Activated naive CD8-positive, alpha-beta T cell (primary cell): Measurements from ENCODE around the gene KMT2C.
"Not testable (repeated sequence)": the region's sequence is repeated elsewhere in the genome, so short reads cannot be mapped to it uniquely, and the experiment has no call there.

ENCODE experiments used
- H3K27ac Mint-ChIP-seq: one replicate; pipeline ENCODE4 v1.8.0; 2021; ENCODE audit warnings: mixed read lengths
- H3K27me3 Mint-ChIP-seq: one replicate; pipeline ENCODE4 v1.8.0; 2021; ENCODE audit warnings: mixed read lengths
- H3K36me3 Mint-ChIP-seq: one replicate; pipeline ENCODE4 v1.8.0; 2021; ENCODE audit warnings: mixed read lengths
- H3K4me1 Mint-ChIP-seq: one replicate; pipeline ENCODE4 v1.8.0; 2021; ENCODE audit warnings: low read depth, mixed read lengths
- H3K4me3 Mint-ChIP-seq: one replicate; pipeline ENCODE4 v1.8.0; 2021; ENCODE audit warnings: mild to moderate bottlenecking, mixed read lengths
- H3K9me3 Mint-ChIP-seq: one replicate; pipeline ENCODE4 v1.8.0; 2021; ENCODE audit warnings: low read depth, mixed read lengths

Gene KMT2C

GRCh38 chr7:152363798-152364197 lies 72.0 kb downstream of the KMT2C start:
- no peak overlapping the region for H3K4me3 Mint-ChIP-seq
- H3K4me1 Mint-ChIP-seq = peaks cover 59% of the 10 kb centered on the region
- no peaks in the 10 kb centered on the region for H3K27me3 Mint-ChIP-seq
- peaks cover 3% of the 10 kb centered on the region for H3K9me3 Mint-ChIP-seq
- peak overlapping the region; percentile 66 for H3K27ac Mint-ChIP-seq
- H3K36me3 Mint-ChIP-seq = peaks cover 15% of the 10 kb centered on the region

- H3K36me3 Mint-ChIP-seq = peaks cover 12% of the 10 kb centered on the region
- peaks cover 3% of the 10 kb centered on the region for H3K9me3 Mint-ChIP-seq
- peak overlapping the region; percentile 82 for H3K27ac Mint-ChIP-seq
- H3K4me3 Mint-ChIP-seq = no peak overlapping the region
- H3K4me1 Mint-ChIP-seq = peaks cover 50% of the 10 kb centered on the region
- H3K27me3 Mint-ChIP-seq = no peaks in the 10 kb centered on the region
Measured at GRCh38 chr7:152362128-152362926, 73.5 kb downstream of the KMT2C start.

GRCh38 chr7:152355474-152356057 lies 80.2 kb downstream of the KMT2C start:
- H3K36me3 Mint-ChIP-seq = peaks cover 30% of the 10 kb centered on the region
- H3K27ac Mint-ChIP-seq = no peak overlapping the region
- H3K9me3 Mint-ChIP-seq = peaks cover 3% of the 10 kb centered on the region
- H3K27me3 Mint-ChIP-seq = no peaks in the 10 kb centered on the region
- H3K4me3 Mint-ChIP-seq = no peak overlapping the region
- H3K4me1 Mint-ChIP-seq = peaks cover 10% of the 10 kb centered on the region

- Mint-ChIP-seq H3K4me3 (no peak overlapping the region), H3K27ac (no peak overlapping the region), H3K9me3 (peaks cover 3% of the 10 kb centered on the region), H3K27me3 (no peaks in the 10 kb centered on the region), H3K4me1 (peaks cover 9% of the 10 kb centered on the region), H3K36me3 (peaks cover 37% of the 10 kb centered on the region)
Measured at GRCh38 chr7:152354061-152354460, 81.7 kb downstream of the KMT2C start.

- not testable (repeated sequence) for H3K4me3 Mint-ChIP-seq, H3K27me3 Mint-ChIP-seq, H3K27ac Mint-ChIP-seq, H3K4me1 Mint-ChIP-seq, H3K9me3 Mint-ChIP-seq
- peaks cover 44% of the 10 kb centered on the region for H3K36me3 Mint-ChIP-seq
Measured at GRCh38 chr7:152353281-152353680, 82.5 kb downstream of the KMT2C start.

- H3K4me1 Mint-ChIP-seq, H3K27ac Mint-ChIP-seq, H3K27me3 Mint-ChIP-seq, H3K4me3 Mint-ChIP-seq, H3K9me3 Mint-ChIP-seq: not testable (repeated sequence)
- H3K36me3 Mint-ChIP-seq = peaks cover 54% of the 10 kb centered on the region
Measured at GRCh38 chr7:152351747-152352146, 84.1 kb downstream of the KMT2C start.

GRCh38 chr7:152351168-152351567 lies 84.6 kb downstream of the KMT2C start:
- Mint-ChIP-seq H3K4me1 (peaks cover 9% of the 10 kb centered on the region), H3K4me3 (no peak overlapping the region), H3K36me3 (peaks cover 55% of the 10 kb centered on the region), H3K9me3 (peaks cover 7% of the 10 kb centered on the region), H3K27ac (no peak overlapping the region), H3K27me3 (no peaks in the 10 kb centered on the region)

- H3K4me1 Mint-ChIP-seq = peaks cover 22% of the 10 kb centered on the region
- H3K36me3 Mint-ChIP-seq = peaks cover 41% of the 10 kb centered on the region
- no peak overlapping the region for H3K27ac Mint-ChIP-seq
- peaks cover 7% of the 10 kb centered on the region for H3K9me3 Mint-ChIP-seq
- H3K27me3 Mint-ChIP-seq = no peaks in the 10 kb centered on the region
- no peak overlapping the region for H3K4me3 Mint-ChIP-seq
Measured at GRCh38 chr7:152347888-152348287, 87.9 kb downstream of the KMT2C start.

- no peak overlapping the region for H3K4me3 Mint-ChIP-seq
- peaks cover 33% of the 10 kb centered on the region for H3K4me1 Mint-ChIP-seq
- peaks cover 3% of the 10 kb centered on the region for H3K9me3 Mint-ChIP-seq
- H3K27me3 Mint-ChIP-seq = no peaks in the 10 kb centered on the region
- peaks cover 23% of the 10 kb centered on the region for H3K36me3 Mint-ChIP-seq
- no peak overlapping the region for H3K27ac Mint-ChIP-seq
Measured at GRCh38 chr7:152344253-152344652, 91.5 kb downstream of the KMT2C start.

- H3K27ac Mint-ChIP-seq = no peak overlapping the region
- H3K4me3 Mint-ChIP-seq = no peak overlapping the region
- no peaks in the 10 kb centered on the region for H3K9me3 Mint-ChIP-seq
- peaks cover 12% of the 10 kb centered on the region for H3K36me3 Mint-ChIP-seq
- H3K27me3 Mint-ChIP-seq = no peaks in the 10 kb centered on the region
- peaks cover 41% of the 10 kb centered on the region for H3K4me1 Mint-ChIP-seq
Measured at GRCh38 chr7:152342796-152343195, 93.0 kb downstream of the KMT2C start.

- H3K9me3 Mint-ChIP-seq = no peaks in the 10 kb centered on the region
- peak overlapping the region; percentile 18 for H3K27ac Mint-ChIP-seq
- no peak overlapping the region for H3K4me3 Mint-ChIP-seq
- peaks cover 6% of the 10 kb centered on the region for H3K36me3 Mint-ChIP-seq
- no peaks in the 10 kb centered on the region for H3K27me3 Mint-ChIP-seq
- peaks cover 48% of the 10 kb centered on the region for H3K4me1 Mint-ChIP-seq
Measured at GRCh38 chr7:152341914-152342236, 93.9 kb downstream of the KMT2C start.

- no peaks in the 10 kb centered on the region for H3K9me3 Mint-ChIP-seq
- peaks cover 4% of the 10 kb centered on the region for H3K36me3 Mint-ChIP-seq
- no peak overlapping the region for H3K4me3 Mint-ChIP-seq
- no peaks in the 10 kb centered on the region for H3K27me3 Mint-ChIP-seq
- H3K4me1 Mint-ChIP-seq = peaks cover 54% of the 10 kb centered on the region
- no peak overlapping the region for H3K27ac Mint-ChIP-seq
Measured at GRCh38 chr7:152341039-152341913, 94.5 kb downstream of the KMT2C start.

- Mint-ChIP-seq H3K36me3 (no peaks in the 10 kb centered on the region), H3K27ac (no peak overlapping the region), H3K4me1 (peaks cover 59% of the 10 kb centered on the region), H3K9me3 (no peaks in the 10 kb centered on the region), H3K4me3 (no peak overlapping the region), H3K27me3 (no peaks in the 10 kb centered on the region)
Measured at GRCh38 chr7:152340161-152340560, 95.6 kb downstream of the KMT2C start.

- Mint-ChIP-seq H3K27ac (no peak overlapping the region), H3K9me3 (no peaks in the 10 kb centered on the region), H3K36me3 (peaks cover 3% of the 10 kb centered on the region), H3K27me3 (no peaks in the 10 kb centered on the region), H3K4me1 (peaks cover 58% of the 10 kb centered on the region), H3K4me3 (no peak overlapping the region)
Measured at GRCh38 chr7:152338561-152338960, 97.2 kb downstream of the KMT2C start.

- Mint-ChIP-seq H3K4me3 (peak overlapping the region; percentile 28), H3K36me3 (peaks cover 3% of the 10 kb centered on the region), H3K27me3 (no peaks in the 10 kb centered on the region), H3K9me3 (no peaks in the 10 kb centered on the region), H3K27ac (no peak overlapping the region), H3K4me1 (peaks cover 57% of the 10 kb centered on the region)
Measured at GRCh38 chr7:152336754-152337368, 98.9 kb downstream of the KMT2C start.
